ENCODE data around the gene XAF1.
"Not testable (repeated sequence)": the region's sequence is repeated elsewhere in the genome, so short reads cannot be mapped to it uniquely, and the experiment has no call there.

The XAF1 gene

GRCh38 chr17:6761779-6762178 is 5.9 kb downstream of the XAF1 start:
- TF ChIP-seq CTCF (conservative IDR thresholded peaks at IDR 0.05; ENCODE audit: control insufficient read depth, insufficient read depth, low read depth, low read length) = no peak
- no peak overlapping the region for H3K4me3 ChIP-seq (ENCODE audit: control insufficient read depth, low read depth, low read length)
- no peak for DNase-seq (ENCODE audit: low read depth)

- DNase-seq (ENCODE audit: low read depth) = no peak
- no peak for TF ChIP-seq CTCF (conservative IDR thresholded peaks at IDR 0.05; ENCODE audit: control insufficient read depth, insufficient read depth, low read depth, low read length)
- no peak overlapping the region for H3K4me3 ChIP-seq (ENCODE audit: control insufficient read depth, low read depth, low read length)
These were observed 12.6 kb downstream of the XAF1 start for GRCh38 chr17:6768447-6768846.

GRCh38 chr17:6772016-6772415 is 16.2 kb downstream of the XAF1 start:
- TF ChIP-seq CTCF (conservative IDR thresholded peaks at IDR 0.05; ENCODE audit: control insufficient read depth, insufficient read depth, low read depth, low read length) = no peak
- no peak overlapping the region for H3K4me3 ChIP-seq (ENCODE audit: control insufficient read depth, low read depth, low read length)
- no peak for DNase-seq (ENCODE audit: low read depth)

GRCh38 chr17:6774906-6775305 is 19.1 kb downstream of the XAF1 start:
- not testable (repeated sequence) for H3K4me3 ChIP-seq (ENCODE audit: control insufficient read depth, low read depth, low read length)

GRCh38 chr17:6775871-6776405 is 20.1 kb downstream of the XAF1 start, which contains the start of gene FBXO39:
FBXO39 (plus strand) TSS chr17:6776215; CDS start chr17:6779869, 3,654 bp downstream.
- no peak within 1 kb of the TSS for H3K4me3 ChIP-seq (ENCODE audit: control insufficient read depth, low read depth, low read length)
- no peak for DNase-seq (ENCODE audit: low read depth)
- no peak for TF ChIP-seq CTCF (conservative IDR thresholded peaks at IDR 0.05; ENCODE audit: control insufficient read depth, insufficient read depth, low read depth, low read length)

More at GRCh38 chr17:6774906-6775305, 19.1 kb downstream of the XAF1 start:
- not testable (repeated sequence) for DNase-seq (ENCODE audit: low read depth)

GRCh38 chr17:6779411-6779810 is 23.6 kb downstream of the XAF1 start:
- no peak overlapping the region for H3K4me3 ChIP-seq (ENCODE audit: control insufficient read depth, low read depth, low read length)
- TF ChIP-seq CTCF (conservative IDR thresholded peaks at IDR 0.05; ENCODE audit: control insufficient read depth, insufficient read depth, low read depth, low read length) = no peak
- DNase-seq (ENCODE audit: low read depth) = no peak

GRCh38 chr17:6780001-6780400 is 24.2 kb downstream of the XAF1 start:
- no peak overlapping the region for H3K4me3 ChIP-seq (ENCODE audit: control insufficient read depth, low read depth, low read length)
- DNase-seq (ENCODE audit: low read depth) = no peak
- no peak for TF ChIP-seq CTCF (conservative IDR thresholded peaks at IDR 0.05; ENCODE audit: control insufficient read depth, insufficient read depth, low read depth, low read length)
